HepG2 (cell line): ENCODE measurements around the gene NEK5. TPM values are rescaled to one million over a fixed set of nuclear protein-coding genes. Genes with fewer than 3 reads are reported as not detected.
A peak's percentile ranks its signal among the peaks of the same experiment; 100 is the strongest.

ENCODE experiments used
- ARID2 ChIP-seq: sonication (generic); formaldehyde crosslinking; IDR thresholded peaks from 2 replicates; pipeline ENCODE4 v1.8.1; 2022; ENCODE audit warnings: mild to moderate bottlenecking, missing genetic modification reagents, borderline replicate concordance
- CEBPG ChIP-seq: IDR thresholded peaks from 2 replicates; pipeline ENCODE4 v1.6.1; 2016
- CREB3 ChIP-seq: sonication (generic); formaldehyde crosslinking; IDR thresholded peaks from 2 replicates; pipeline ENCODE4 v1.5.0; 2020; ENCODE audit warnings: missing genetic modification reagents
- MLLT10 ChIP-seq: sonication (generic); formaldehyde crosslinking; IDR thresholded peaks from 2 replicates; pipeline ENCODE4 v1.4.0; 2020; ENCODE audit warnings: missing genetic modification reagents
- NFRKB ChIP-seq: fragments of 450-650 bp; IDR thresholded peaks from 2 replicates; pipeline ENCODE4 v1.6.1; 2017
- SIX4 ChIP-seq: sonication (generic); formaldehyde crosslinking; IDR thresholded peaks from 2 replicates; pipeline ENCODE4 v1.4.0; 2020; ENCODE audit warnings: missing genetic modification reagents
- STAT6 ChIP-seq: sonication (generic); formaldehyde crosslinking; IDR thresholded peaks from 2 replicates; pipeline ENCODE4 v1.4.0; 2020; ENCODE audit warnings: missing genetic modification reagents, mild to moderate bottlenecking, borderline replicate concordance
- TAF1 ChIP-seq: sonication (generic); formaldehyde crosslinking; IDR thresholded peaks from 2 replicates; pipeline ENCODE4 v1.4.0; 2020; ENCODE audit warnings: missing genetic modification reagents
- ZNF12 ChIP-seq: sonication (generic); formaldehyde crosslinking; IDR thresholded peaks from 2 replicates; pipeline ENCODE4 v1.5.0; 2020; ENCODE audit warnings: missing genetic modification reagents
- ZNF136 ChIP-seq: sonication (generic); formaldehyde crosslinking; IDR thresholded peaks from 2 replicates; pipeline ENCODE4 v1.8.1; 2022; ENCODE audit warnings: low read depth, mild to moderate bottlenecking, moderate library complexity, missing genetic modification reagents
- ZNF468 ChIP-seq: sonication (generic); formaldehyde crosslinking; IDR thresholded peaks from 2 replicates; pipeline ENCODE4 v1.8.0; 2022; ENCODE audit warnings: mild to moderate bottlenecking, moderate library complexity, missing genetic modification reagents
- ZNF776 ChIP-seq: sonication (generic); formaldehyde crosslinking; IDR thresholded peaks from 2 replicates; pipeline ENCODE4 v1.4.0; 2020; ENCODE audit warnings: mild to moderate bottlenecking, missing genetic modification reagents
- ZNF816 ChIP-seq: sonication (generic); formaldehyde crosslinking; IDR thresholded peaks from 2 replicates; pipeline ENCODE4 v1.8.0; 2022; ENCODE audit warnings: missing genetic modification reagents, mild to moderate bottlenecking, borderline replicate concordance
- ZXDC ChIP-seq: sonication (generic); formaldehyde crosslinking; IDR thresholded peaks from 2 replicates; pipeline ENCODE4 v1.5.0; 2020; ENCODE audit warnings: mild to moderate bottlenecking, missing genetic modification reagents
- polyA plus RNA-seq, 8 experiments: library from polyadenylated mRNA; depleted of rRNA in 3 of 8; stranded (reverse) in 7 of 8; unstranded in 1 of 8; fragments of >200 nt; fragmentation: Illumina TruSeq in 4 of 8; extraction: Trizol in 4 of 8; gene quantifications; 2 replicates each; pipeline versions ENCODE4 v1.2.1 to v1.2.3, GENCODE V29; 2011 to 2016; ENCODE audit warnings: low read depth in 4 of 8, missing spikeins in 1 of 8, mixed read lengths in 1 of 8; ENCODE audit not compliant: insufficient read depth in 1 of 8
- total RNA-seq, 5 experiments: library from RNA; depleted of rRNA; stranded (reverse); fragments of >200 nt; fragmentation: Illumina TruSeq; extraction: Trizol; gene quantifications; 2 replicates each; pipeline ENCODE4 v1.2.3, GENCODE V29; 2016; ENCODE audit warnings: low read depth in 1 of 5
- TF ChIP-seq, protein P1 (sequence below): IDR thresholded peaks from 2 replicates; pipeline ENCODE4 v1.6.1; 2016; ENCODE audit warnings: low read depth, control low read depth
- TF ChIP-seq, protein P2 (sequence below): sonication (generic); formaldehyde crosslinking; IDR thresholded peaks from 2 replicates; pipeline ENCODE4 v1.5.0; 2020; ENCODE audit warnings: mild to moderate bottlenecking, missing genetic modification reagents
- TF ChIP-seq, protein P3 (sequence below): sonication (generic); formaldehyde crosslinking; IDR thresholded peaks from 2 replicates; pipeline ENCODE4 v1.4.0; 2020; ENCODE audit warnings: mild to moderate bottlenecking, missing genetic modification reagents

NEK5 gene
- total and polyA plus RNA-seq, 2 of the 13 experiments (the other 11 are each of a cell fraction or from before 2014, with no cell fraction given) = 0.12 to 0.22 TPM

DNA sequence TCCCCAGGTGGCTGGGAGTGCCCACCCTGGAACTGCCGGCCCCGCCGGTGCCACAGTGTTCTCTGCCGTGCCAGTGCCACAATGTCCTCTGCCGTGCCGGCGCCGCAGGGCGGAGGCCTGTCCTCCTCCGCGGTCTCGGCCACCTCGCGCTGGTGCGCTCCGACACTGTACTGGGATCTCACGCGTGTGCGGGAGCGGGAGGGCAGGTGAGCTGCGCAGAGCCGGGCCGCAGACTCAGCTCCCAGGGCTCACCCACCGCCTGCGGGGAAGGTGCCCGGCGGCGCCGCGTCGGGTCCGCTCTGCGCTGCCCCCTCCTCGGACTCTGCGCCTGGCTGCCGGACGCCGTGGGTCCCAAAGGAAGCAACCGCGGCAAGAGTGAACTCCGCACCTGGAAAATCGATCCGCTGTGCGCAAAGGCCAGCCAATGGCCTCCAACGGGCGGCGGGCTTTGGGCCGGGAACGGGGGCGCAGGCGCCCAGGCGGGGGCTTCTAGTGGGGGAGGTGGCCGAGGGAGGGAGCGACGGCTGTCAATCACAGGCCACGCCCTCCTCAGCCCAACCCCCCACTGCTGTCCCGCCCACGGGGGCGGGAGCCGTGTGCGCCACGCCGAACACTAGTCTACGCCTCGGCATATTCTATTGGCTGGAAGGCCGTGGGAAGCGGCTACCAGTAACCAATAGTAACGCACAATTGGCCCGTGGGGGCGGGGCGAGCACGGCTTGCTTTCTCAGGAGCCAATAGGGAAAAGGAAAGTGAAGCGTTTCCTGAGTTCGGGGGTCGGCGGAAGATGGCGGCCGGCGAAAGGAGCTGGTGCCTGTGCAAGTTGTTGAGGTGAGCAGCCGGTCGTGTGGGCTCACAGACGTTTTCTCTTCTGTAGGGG lies 117.0 kb downstream of the NEK5 start, which contains the start of gene ALG11 (continued):
- TF ChIP-seq CREB3 (CRISPR knock-in tag) (no peak), ZXDC (CRISPR knock-in tag) (no peak), TAF1 (CRISPR knock-in tag) (peak; percentile 98), SIX4 (CRISPR knock-in tag) (no peak; the same call in 1 of the 2 replicates), ARID2 (CRISPR knock-in tag) (peak; percentile 79; the same call in 1 of the 2 replicates), MLLT10 (CRISPR knock-in tag) (no peak), ZNF776 (CRISPR knock-in tag) (peak; percentile 52; the same call in 1 of the 2 replicates), ZNF136 (CRISPR knock-in tag) (no peak; the same call in 1 of the 2 replicates), NFRKB (peak; percentile 61; the same call in 1 of the 2 replicates), ZNF468 (CRISPR knock-in tag) (0 out of 2 replicates have a peak, but pooled peaks have one; percentile 27), ZNF816 (CRISPR knock-in tag) (peak; percentile 74; the same call in 1 of the 2 replicates), CEBPG (peak; percentile 51), STAT6 (CRISPR knock-in tag) (no peak; the same call in 1 of the 2 replicates), ZNF12 (CRISPR knock-in tag) (peak; percentile 83)
- TF ChIP-seq, protein P1, sequence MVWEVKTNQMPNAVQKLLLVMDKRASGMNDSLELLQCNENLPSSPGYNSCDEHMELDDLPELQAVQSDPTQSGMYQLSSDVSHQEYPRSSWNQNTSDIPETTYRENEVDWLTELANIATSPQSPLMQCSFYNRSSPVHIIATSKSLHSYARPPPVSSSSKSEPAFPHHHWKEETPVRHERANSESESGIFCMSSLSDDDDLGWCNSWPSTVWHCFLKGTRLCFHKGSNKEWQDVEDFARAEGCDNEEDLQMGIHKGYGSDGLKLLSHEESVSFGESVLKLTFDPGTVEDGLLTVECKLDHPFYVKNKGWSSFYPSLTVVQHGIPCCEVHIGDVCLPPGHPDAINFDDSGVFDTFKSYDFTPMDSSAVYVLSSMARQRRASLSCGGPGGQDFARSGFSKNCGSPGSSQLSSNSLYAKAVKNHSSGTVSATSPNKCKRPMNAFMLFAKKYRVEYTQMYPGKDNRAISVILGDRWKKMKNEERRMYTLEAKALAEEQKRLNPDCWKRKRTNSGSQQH (CRISPR knock-in tag) = no peak
- TF ChIP-seq, protein P2, sequence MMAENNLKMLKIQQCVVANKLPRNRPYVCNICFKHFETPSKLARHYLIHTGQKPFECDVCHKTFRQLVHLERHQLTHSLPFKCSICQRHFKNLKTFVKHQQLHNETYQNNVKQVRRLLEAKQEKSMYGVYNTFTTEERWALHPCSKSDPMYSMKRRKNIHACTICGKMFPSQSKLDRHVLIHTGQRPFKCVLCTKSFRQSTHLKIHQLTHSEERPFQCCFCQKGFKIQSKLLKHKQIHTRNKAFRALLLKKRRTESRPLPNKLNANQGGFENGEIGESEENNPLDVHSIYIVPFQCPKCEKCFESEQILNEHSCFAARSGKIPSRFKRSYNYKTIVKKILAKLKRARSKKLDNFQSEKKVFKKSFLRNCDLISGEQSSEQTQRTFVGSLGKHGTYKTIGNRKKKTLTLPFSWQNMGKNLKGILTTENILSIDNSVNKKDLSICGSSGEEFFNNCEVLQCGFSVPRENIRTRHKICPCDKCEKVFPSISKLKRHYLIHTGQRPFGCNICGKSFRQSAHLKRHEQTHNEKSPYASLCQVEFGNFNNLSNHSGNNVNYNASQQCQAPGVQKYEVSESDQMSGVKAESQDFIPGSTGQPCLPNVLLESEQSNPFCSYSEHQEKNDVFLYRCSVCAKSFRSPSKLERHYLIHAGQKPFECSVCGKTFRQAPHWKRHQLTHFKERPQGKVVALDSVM (CRISPR knock-in tag) = peak; percentile 85
- TF ChIP-seq, protein P3, sequence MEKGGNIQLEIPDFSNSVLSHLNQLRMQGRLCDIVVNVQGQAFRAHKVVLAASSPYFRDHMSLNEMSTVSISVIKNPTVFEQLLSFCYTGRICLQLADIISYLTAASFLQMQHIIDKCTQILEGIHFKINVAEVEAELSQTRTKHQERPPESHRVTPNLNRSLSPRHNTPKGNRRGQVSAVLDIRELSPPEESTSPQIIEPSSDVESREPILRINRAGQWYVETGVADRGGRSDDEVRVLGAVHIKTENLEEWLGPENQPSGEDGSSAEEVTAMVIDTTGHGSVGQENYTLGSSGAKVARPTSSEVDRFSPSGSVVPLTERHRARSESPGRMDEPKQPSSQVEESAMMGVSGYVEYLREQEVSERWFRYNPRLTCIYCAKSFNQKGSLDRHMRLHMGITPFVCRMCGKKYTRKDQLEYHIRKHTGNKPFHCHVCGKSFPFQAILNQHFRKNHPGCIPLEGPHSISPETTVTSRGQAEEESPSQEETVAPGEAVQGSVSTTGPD (CRISPR knock-in tag) = no peak
